Liver (tissue), 9 donors: ENCODE measurements around the gene PALB2. TPM values are rescaled to one million over a fixed set of nuclear protein-coding genes. Genes with fewer than 3 reads are reported as not detected.

Experiments used
- DNase-seq: peaks from one replicate; pipeline ENCODE4 v3.0.0-alpha.2; 2017; ENCODE audit warnings: low spot score
- H3K27ac ChIP-seq, 2 donors: one replicate each; pipeline ENCODE4 v1.7.0; 2013; ENCODE audit warnings: inconsistent platforms in 2 of 2, low read length in 2 of 2, control low read depth in 1 of 2, low read depth in 1 of 2, mild to moderate bottlenecking in 1 of 2
- H3K27me3 ChIP-seq, 4 donors: one replicate each; pipeline versions ENCODE4 v1.6.1 to v1.7.0; 2013; ENCODE audit warnings: low read length in 3 of 4, inconsistent platforms in 1 of 4, mild to moderate bottlenecking in 1 of 4, moderate library complexity in 1 of 4; ENCODE audit not compliant: control insufficient read depth in 4 of 4, insufficient read depth in 4 of 4
- H3K36me3 ChIP-seq, 4 donors: one replicate each; pipeline versions ENCODE4 v1.6.1 to v1.7.0; 2013; ENCODE audit warnings: low read length in 3 of 4, mild to moderate bottlenecking in 3 of 4, low read depth in 1 of 4, moderate library complexity in 1 of 4; ENCODE audit not compliant: control insufficient read depth in 4 of 4, insufficient read depth in 3 of 4
- H3K4me1 ChIP-seq, 4 donors: one replicate each; pipeline versions ENCODE4 v1.6.1 to v1.7.0; 2013; ENCODE audit warnings: low read length in 3 of 4, mild to moderate bottlenecking in 3 of 4, moderate library complexity in 1 of 4; ENCODE audit not compliant: control insufficient read depth in 4 of 4, insufficient read depth in 4 of 4
- H3K4me3 ChIP-seq, 3 donors: one replicate each; pipeline versions ENCODE4 v1.6.1 to v1.7.0; 2013; ENCODE audit warnings: low read length in 3 of 3, control low read depth in 1 of 3, low read depth in 1 of 3, mild to moderate bottlenecking in 1 of 3
- H3K9ac ChIP-seq, 2 donors: one replicate each; pipeline ENCODE4 v1.7.0; 2013; ENCODE audit warnings: low read length in 2 of 2, mild to moderate bottlenecking in 2 of 2, moderate library complexity in 2 of 2, control low read depth in 1 of 2, low read depth in 1 of 2
- H3K9me3 ChIP-seq, 4 donors: one replicate each; pipeline versions ENCODE4 v1.6.1 to v1.7.0; 2013; ENCODE audit warnings: low read length in 3 of 4; ENCODE audit not compliant: control insufficient read depth in 4 of 4
- ATF3 ChIP-seq: IDR thresholded peaks from 2 replicates; pipeline ENCODE4 v1.6.1; 2016; ENCODE audit warnings: antibody characterized with exemption
- CTCF ChIP-seq: fragments of 150-350 bp; IDR thresholded peaks from 2 replicates; pipeline ENCODE4 v1.5.1; 2017; ENCODE audit warnings: improper control_type of control experiment, low read depth, low read length; ENCODE audit not compliant: missing input control
- EGR1 ChIP-seq, 2 donors: IDR thresholded peaks; 2 replicates each; pipeline ENCODE4 v1.6.1; 2016 to 2018; ENCODE audit warnings: antibody characterized with exemption in 2 of 2, low read depth in 2 of 2
- FOXA1 ChIP-seq: IDR thresholded peaks from 2 replicates; pipeline ENCODE4 v1.6.1; 2016; ENCODE audit warnings: antibody characterized with exemption
- HNF4A ChIP-seq, 2 donors: conservative IDR thresholded peaks; 2 replicates each; pipeline ENCODE4 v1.6.1; 2016; ENCODE audit warnings: antibody characterized with exemption in 2 of 2, mild to moderate bottlenecking in 2 of 2
- HNF4G ChIP-seq: IDR thresholded peaks from 2 replicates; pipeline ENCODE4 v1.6.1; 2016; ENCODE audit warnings: antibody characterized with exemption
- JUND ChIP-seq, 2 donors: IDR thresholded peaks; 2 replicates each; pipeline ENCODE4 v1.6.1; 2016; ENCODE audit warnings: antibody characterized with exemption in 2 of 2
- MAX ChIP-seq: IDR thresholded peaks from 2 replicates; pipeline ENCODE4 v1.6.1; 2016; ENCODE audit warnings: antibody characterized with exemption
- RAD21 ChIP-seq, 2 donors: IDR thresholded peaks; 2 replicates each; pipeline ENCODE4 v1.6.1; 2016; ENCODE audit warnings: antibody characterized with exemption in 2 of 2, mild to moderate bottlenecking in 2 of 2
- RXRA ChIP-seq, 2 donors: IDR thresholded peaks; 2 replicates each; pipeline ENCODE4 v1.6.1; 2017 to 2018; ENCODE audit warnings: antibody characterized with exemption in 2 of 2, mild to moderate bottlenecking in 1 of 2
- SP1 ChIP-seq: IDR thresholded peaks from 2 replicates; pipeline ENCODE4 v1.6.1; 2018; ENCODE audit warnings: antibody characterized with exemption, mild to moderate bottlenecking
- TAF1 ChIP-seq: conservative IDR thresholded peaks from 2 replicates; pipeline ENCODE4 v1.6.1; 2016; ENCODE audit warnings: antibody characterized with exemption, mild to moderate bottlenecking
- ZBTB33 ChIP-seq: IDR thresholded peaks from 2 replicates; pipeline ENCODE4 v1.6.1; 2016; ENCODE audit warnings: antibody characterized with exemption
- WGBS: extraction: QIAGEN DNeasy Blood & Tissue Kit; methylation state at CpG from one replicate; pipeline ENCODE4 v1.1.7; 2013; 5-methylcytosine and 5-hydroxymethylcytosine counted together
- polyA plus RNA-seq, 2 donors: library from polyadenylated mRNA; stranded (reverse) in 1 of 2; unstranded in 1 of 2; fragments of 200-250 nt in 1 of 2; fragments of >200 nt in 1 of 2; fragmentation: Nextera tagmentation in 1 of 2; extraction: Ambion mirVana in 1 of 2; gene quantifications; one replicate each; pipeline versions ENCODE4 v1.2.1 to v1.2.3, GENCODE V29; 2013 to 2015
- total RNA-seq, 2 donors: library from RNA; depleted of rRNA; stranded (reverse); fragments of >200 nt; gene quantifications; one replicate each; pipeline ENCODE4 v1.2.3, GENCODE V29; 2014
- donor health status: healthy.
- donor health status: healthy.
- donor health status: healthy.
- donor health status: healthy.
- donor health status: healthy.

The PALB2 gene
- total and polyA plus RNA-seq, 4 donors = 4.1 to 7.6 (median 4.7) TPM

- no peak for TF ChIP-seq CTCF
- no peak for TF ChIP-seq RAD21 (IDR thresholded peaks at IDR 0.05)
- no peak for TF ChIP-seq HNF4G
- TF ChIP-seq HNF4A (conservative IDR thresholded peaks at IDR 0.05) = no peak
- no peak for TF ChIP-seq EGR1 (IDR thresholded peaks at IDR 0.05; ENCODE audit: low read depth in 2 of 2)
- TF ChIP-seq RXRA (IDR thresholded peaks at IDR 0.05) = no peak
- no peak for TF ChIP-seq SP1
Measured at GRCh38 chr16:23580391-23580790, 60.7 kb downstream of the PALB2 start (continued).

GRCh38 chr16:23579371-23579770, 61.7 kb downstream of the PALB2 start:
- Histone ChIP-seq H3K4me3 (no peak overlapping the region), H3K4me1 (no peaks in the 10 kb centered on the region), H3K27ac (no peak overlapping the region), H3K36me3 (peaks cover 8 to 29% (median 18%) of the 10 kb centered on the region in 4 donors), H3K9me3 (no peaks in the 10 kb centered on the region), H3K27me3 (no peaks in the 10 kb centered on the region), H3K9ac (no peak overlapping the region)
- no peak for DNase-seq
- TF ChIP-seq SP1 (no peak), HNF4A (conservative IDR thresholded peaks at IDR 0.05) (no peak), TAF1 (no peak), HNF4G (no peak), FOXA1 (no peak), MAX (no peak)
- WGBS = 98% methylated on average over 4 of the region's 4 CpGs

GRCh38 chr16:23578101-23578830, 62.8 kb downstream of the PALB2 start:
- H3K27me3 ChIP-seq = no peaks in the 10 kb centered on the region
- TF ChIP-seq SP1 (no peak), JUND (IDR thresholded peaks at IDR 0.05) (no peak), ZBTB33 (no peak), EGR1 (IDR thresholded peaks at IDR 0.05; ENCODE audit: low read depth in 2 of 2) (no peak), ATF3 (no peak), MAX (no peak), CTCF (no peak)
- no peaks in the 10 kb centered on the region for H3K9me3 ChIP-seq
- H3K9ac ChIP-seq = no peak overlapping the region
- H3K27ac ChIP-seq = no peak overlapping the region
- H3K4me1 ChIP-seq = no peaks in the 10 kb centered on the region
- peaks cover 11 to 32% (median 22%) of the 10 kb centered on the region in 4 donors for H3K36me3 ChIP-seq
- H3K4me3 ChIP-seq = no peak overlapping the region
- DNase-seq = no peak
- 77% methylated on average over 5 of the region's 5 CpGs for whole genome bisulfite sequencing
